ENCODE data around the gene TOMM22.
"Not testable (repeated sequence)": the region's sequence is repeated elsewhere in the genome, so short reads cannot be mapped to it uniquely, and the experiment has no call there.

TOMM22 gene

DNA sequence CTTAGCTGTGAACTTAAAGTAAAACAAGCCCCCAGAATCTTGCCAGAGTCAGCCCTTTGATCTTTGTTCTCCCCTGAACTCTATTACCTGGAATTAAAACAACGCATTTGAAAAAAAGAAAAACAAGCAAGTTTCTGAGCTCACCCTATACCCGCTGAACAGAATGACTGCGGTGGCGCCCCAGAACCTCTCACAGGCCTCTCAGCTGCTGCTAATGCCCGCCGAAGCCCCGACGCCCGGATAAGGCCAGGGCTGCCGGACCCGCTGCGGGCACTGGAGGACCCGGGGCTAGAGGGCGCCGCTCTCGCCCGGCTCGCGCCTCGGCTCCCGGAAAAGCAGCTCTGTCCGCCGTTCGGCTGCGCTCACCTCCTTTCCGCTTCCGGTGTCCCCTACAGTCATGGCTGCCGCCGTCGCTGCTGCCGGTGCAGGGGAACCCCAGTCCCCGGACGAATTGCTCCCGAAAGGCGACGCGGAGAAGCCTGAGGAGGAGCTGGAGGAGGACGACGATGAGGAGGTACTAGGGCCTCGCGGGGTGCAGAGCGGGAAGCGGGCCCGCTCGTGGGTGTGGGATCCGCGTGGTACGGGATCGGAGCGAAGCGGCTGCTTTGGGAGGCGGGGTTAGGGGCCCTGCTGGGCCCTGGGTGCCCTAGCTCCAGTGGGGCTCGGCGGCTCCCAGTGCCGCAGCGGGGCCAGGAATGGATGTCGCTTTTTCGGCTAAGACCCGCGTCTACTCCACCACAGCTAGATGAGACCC lies at the start of gene TOMM22:
TOMM22 (plus strand) TSS at position 376 of the 754 bp plus-strand sequence; CDS start at position 398, 22 bp downstream.
- DNase-seq (ENCODE audit: low read depth in 2 of 2): peak; percentile 79 to 82

DNA sequence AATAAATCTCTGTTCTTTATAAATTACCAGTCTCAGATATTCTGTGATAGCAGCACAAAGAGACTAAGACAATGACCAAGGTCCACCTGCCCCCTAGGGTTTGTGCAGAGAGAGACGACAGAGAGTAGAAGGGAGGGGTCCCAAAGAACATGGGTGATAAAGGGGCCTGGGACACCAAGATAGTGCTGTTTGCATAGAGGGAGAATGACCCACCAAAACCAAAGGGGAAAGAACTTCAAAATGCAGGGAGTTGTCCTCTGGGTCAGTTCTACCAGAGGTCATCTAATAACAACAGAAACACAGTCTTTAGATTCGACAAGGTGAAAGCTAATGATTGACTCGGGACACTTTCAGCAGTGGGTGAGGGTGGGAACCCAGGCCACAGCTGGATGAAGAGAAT lies 49.2 kb upstream of the TOMM22 start:
- DNase-seq (ENCODE audit: low read depth in 2 of 2): no peak

DNA sequence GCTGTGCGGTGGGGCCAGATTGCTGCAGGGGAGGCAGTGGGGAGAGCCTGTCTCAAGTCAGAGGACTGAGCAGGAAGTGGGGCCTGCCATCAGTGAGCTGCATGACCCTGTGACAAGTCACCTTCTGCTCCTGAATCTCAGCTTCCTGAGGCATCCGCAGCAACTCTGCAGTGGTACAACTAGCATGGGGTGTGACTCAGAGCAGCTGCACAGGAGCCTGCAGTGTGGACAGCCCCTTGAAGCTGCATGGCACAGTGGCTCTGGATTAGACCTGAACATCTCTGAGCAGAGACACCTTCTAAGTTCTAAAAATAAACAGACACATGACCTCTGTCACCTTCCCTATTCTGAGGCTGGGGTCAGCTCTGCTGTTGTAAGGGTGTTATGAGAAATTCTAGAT lies 43.5 kb upstream of the TOMM22 start:
- DNase-seq (ENCODE audit: low read depth in 2 of 2): no peak

DNA sequence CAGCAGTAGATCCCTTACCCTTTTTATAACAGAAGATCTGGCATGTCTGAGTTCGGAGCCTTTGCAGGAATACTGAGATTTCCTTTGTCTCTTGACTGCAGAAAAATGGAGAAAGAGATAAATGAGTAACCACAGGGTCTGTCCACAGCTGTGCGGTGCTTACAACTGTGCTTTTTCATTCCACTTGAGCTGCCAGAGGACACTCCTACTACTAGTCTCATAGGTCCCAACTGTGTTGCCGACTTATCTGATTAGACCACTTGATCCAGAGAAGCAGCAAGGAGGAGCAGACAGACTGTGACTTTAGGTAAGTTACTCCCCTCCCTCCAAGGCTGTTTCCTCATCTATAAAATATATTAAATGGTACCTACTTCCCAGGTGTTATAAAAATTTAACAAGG lies 43.0 kb upstream of the TOMM22 start:
- DNase-seq (ENCODE audit: low read depth in 2 of 2): no peak

DNA sequence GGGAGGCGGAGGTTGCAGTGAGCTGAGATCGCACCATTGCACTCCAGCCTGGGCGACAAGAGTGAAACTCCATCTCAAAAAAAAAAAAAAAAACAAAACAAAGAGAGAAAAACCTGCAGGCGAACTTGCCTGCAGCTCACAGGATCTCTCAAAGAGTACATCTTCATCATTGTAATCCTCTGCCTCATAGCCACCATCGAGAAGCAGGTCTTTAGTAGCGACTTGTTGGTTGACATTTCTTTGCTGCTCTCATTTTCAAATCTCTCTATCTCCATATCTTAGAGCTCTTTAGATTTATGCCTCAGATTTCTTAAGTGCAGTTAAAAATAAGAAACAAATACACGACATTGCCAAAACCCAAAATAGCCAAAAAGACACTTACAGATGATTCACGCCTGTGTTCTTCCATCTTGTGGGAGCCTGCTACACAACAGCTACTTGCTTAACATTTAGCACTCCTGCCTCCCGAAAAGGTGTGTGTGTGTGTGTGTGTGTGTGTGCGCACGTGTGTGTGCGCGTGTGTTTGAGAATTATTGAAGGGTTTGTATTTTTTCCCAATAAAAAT lies 40.2 kb upstream of the TOMM22 start:
- DNase-seq (ENCODE audit: low read depth in 2 of 2): no peak

DNA sequence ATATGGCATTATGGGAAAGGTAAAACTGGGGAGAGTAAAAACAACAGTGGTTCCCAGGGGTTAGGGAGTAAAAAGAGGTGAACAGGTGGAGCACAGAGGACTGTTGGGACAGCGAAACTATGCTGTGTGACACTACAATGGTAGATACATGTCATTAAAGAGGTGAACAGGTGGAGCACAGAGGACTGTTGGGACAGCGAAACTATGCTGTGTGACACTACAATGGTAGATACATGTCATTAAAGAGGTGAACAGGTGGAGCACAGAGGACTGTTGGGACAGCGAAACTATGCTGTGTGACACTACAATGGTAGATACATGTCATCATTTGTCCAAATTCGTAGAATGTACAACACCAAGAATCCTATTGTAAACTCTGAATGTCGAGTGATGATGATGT lies 37.5 kb upstream of the TOMM22 start:
- not testable (repeated sequence) for DNase-seq (ENCODE audit: low read depth in 2 of 2)

DNA sequence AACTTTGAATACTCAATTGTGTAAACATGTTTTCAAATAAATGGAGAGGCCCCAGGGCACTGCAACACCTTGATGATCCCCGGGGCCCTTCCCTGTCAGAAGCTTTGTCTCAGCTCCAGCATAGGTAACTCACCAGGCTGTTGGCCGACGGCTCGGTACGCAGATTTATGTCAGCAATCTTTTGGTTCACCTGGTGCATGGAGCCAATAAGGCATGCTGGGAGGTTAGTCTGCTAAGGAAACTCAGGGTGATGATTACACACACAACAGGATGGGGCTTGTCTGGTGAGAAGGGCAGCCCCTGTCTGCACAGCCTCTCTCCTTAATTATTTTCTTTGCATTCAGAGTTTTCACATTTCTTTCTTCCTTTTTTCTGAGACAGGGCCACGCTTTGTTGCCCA lies 36.3 kb upstream of the TOMM22 start:
- no peak for DNase-seq (ENCODE audit: low read depth in 2 of 2)

DNA sequence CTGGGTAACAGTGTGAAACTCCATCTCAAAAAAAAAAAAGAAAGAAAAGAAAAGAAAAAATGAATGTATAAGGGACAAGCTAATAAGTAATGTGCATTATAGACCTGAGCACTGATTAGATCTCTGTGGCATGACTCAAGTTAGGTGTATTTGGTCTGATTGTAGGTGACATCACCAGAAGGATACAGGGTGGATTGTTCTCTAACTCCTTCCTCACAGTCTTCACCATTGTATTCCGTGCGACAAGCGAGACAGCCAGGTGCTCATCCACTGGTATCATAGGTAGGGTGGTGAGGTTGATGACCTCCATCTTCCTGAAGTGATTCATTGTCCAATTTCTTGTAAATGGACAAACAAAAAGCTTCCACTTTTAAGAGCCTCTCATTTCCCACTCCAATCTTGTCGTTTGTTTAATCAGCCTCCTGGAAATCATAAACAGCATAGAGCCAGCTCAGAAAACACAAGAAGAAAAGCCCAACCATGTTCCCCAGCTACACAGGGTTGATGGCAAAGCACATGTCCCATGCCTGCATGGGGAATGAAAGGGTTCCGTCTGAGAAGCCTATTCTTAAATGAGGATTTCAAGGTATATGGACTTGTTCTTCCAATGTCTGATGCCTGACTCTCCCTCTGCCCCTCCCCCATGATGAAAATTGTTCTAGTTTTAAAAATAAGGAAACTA lies 31.8 kb upstream of the TOMM22 start:
- DNase-seq (ENCODE audit: low read depth in 2 of 2): no peak

DNA sequence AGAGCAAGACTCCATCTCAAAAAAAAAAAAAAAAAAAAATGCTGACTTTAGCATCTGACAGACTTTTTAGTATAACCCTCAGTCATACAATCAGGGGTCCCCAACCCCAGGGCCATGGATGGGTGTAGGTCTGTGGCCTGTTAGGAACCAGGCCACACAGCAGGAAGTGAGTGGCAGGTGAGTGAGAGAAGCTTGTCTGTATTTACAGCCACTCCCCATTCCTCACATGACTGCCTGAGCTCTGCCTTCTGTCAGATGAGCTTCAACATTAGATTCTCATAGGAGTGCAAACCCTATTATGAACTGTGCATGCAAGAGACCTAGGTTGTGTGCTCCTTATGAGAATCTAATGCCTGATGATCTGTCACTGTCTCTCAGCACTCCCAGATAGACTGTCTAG lies 28.9 kb upstream of the TOMM22 start:
- no peak for DNase-seq (ENCODE audit: low read depth in 2 of 2)

DNA sequence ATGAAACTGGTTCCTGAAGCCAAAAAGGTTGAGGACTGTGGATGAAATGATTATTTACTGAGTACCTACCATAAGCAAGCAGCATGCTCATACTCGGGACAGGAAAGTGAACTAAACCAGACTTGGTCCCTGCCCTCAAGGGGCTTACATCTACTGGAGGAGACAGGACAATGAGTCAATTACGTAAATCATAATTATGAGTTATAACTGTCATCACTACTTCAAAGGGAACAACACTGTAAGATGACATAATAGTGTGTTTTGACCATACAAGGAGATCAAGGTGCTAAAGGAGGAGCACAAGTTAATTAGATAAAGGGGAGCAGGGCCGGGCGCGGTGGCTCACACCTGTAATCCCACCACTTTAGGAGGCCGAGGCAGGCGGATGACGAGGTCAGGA lies 28.0 kb upstream of the TOMM22 start:
- DNase-seq (ENCODE audit: low read depth in 2 of 2): no peak

DNA sequence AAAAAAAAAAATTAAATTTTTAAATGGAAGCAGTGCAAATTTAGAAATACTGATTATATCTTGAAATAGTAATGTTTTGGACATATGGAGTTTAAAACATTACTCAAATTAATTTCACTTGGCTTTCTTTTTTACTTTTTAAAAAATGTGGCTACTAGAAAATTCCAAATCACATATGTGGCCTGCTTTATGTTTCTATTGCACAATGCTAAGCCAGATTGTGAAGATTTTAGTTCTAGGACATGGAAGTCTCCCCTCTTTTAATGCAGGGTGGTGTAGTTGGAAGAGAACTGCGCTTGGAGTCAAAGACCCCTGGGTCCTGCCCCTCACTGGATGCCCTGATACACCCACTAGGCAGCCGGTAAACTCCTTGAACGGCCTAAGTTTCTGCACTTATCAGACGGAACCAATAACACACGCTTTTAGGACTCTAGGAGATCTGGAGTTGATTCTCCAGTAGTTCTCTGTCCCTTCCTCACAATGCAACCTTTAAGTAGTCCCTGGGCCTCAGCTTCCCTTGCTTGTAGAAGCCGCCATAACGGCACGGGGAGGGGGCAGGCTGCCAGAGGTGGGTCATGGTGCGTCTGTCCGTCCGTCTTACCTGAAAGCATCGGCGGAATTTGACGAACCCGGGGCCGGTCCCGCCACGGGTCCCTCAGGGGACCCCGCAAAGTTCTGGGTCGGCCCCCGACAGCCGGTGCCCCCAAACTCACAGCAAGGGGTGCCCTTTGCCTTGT lies 26.1 kb upstream of the TOMM22 start:
- DNase-seq (ENCODE audit: low read depth in 2 of 2): no peak

DNA sequence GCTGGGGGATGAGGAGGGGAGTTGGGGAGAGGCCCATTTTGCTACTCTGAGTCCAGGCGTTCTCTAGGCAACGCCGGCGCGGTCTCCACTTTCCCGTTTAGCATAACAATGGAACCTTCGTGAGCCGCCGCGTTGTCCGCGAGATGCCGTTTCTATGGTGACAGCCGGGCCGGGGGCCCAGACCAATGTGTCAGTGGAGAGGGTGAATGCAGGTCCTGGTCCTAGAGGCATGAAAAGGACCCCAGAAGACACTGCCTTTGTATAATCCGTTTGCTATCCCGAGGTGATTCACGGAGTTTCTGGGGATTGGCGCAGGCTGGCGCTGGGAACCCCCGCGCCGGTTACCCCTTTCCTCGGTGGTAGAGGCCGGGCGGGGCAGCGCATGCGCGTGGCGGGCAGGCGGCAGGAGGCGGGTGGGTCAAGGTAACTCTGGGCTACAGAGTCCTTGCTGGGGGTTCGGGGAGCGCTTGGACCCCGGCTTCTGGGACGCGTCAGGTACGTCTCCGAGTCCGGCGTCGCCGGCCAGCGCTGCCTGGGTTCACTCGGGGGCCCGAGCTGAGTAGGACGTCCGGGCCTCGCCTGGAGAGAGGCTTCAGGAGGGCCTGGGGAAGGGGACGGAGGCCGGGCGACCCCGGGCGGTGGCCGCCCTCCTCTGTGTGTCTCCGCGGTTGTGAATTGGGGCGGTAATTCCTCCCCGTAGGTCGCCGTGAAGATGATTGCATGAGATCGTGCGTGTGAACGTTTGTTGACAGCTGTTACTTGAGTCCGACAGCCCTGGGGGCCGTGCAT lies 25.3 kb upstream of the TOMM22 start, which contains the start of the genes CBY1 and FAM227A:
CBY1 (plus strand) TSS at position 383 of the 789 bp plus-strand sequence. CDS start 11,417 bp downstream, outside the sequence.
FAM227A (minus strand) TSS at position 137 of the 789 bp plus-strand sequence. CDS start 6,224 bp downstream, outside the sequence.
- DNase-seq (ENCODE audit: low read depth in 2 of 2): peak; percentile 72 to 77

DNA sequence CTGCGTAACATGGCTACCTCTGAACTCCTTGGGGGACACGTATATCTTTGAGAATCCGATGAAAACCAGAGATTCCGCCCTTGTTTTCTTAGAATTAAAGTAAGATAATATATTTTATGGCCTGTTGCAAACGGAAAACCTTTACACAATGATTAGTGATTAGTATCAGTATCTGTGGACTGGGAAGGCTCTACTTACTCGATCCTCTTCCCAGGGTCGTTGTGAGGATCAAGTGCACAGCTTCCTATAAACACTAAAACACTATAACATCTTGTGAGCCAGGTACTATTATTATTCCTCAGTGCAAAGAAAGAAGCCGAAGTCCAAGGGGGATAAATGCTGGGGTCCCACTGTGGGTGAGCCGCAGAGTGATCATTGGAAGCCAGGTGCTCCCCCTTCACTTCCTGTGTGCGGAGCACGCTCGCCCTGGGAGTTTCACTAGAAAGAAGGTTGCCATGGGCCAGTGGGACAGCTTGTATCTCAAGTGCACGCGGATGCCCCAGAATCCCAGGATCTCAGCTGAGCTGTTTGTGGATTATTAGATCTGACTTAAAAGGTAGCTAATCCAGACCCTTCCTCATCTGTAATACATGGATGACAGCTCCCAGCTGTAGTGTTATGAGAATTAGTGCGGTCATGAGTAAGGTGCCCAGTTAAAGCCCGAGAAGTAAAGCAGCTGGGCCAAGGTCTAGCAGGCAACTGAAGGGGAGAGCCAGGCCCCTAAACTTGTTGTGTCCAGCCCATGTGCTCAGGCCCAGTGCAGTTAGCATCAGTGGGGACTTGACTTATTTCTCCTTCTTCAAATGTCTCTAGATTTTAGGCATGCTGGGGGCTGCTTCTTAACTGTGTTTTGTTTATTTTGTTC lies 24.5 kb upstream of the TOMM22 start:
- DNase-seq (ENCODE audit: low read depth in 2 of 2): peak; percentile 24 to 34

DNA sequence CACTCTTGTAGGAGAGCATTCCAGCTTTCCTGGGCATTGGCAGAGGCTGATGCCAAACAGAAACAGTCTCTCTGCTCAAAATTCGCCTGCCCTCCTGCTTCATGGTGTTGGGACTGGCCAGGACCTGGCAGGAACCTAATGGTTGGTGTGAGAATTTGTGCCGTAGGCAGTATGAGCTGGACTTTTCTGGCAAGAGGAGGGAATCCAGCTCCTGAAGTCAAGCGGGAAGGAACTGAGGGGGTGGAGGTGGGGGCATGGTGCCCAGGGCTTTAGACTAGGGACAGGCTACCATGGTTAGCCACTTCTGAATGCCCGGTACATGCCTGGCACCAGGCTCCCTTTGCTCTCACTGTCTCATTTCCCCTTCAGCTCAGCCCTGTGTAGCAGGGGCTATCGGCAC lies 6.9 kb upstream of the TOMM22 start:
- no peak for DNase-seq (ENCODE audit: low read depth in 2 of 2)

DNA sequence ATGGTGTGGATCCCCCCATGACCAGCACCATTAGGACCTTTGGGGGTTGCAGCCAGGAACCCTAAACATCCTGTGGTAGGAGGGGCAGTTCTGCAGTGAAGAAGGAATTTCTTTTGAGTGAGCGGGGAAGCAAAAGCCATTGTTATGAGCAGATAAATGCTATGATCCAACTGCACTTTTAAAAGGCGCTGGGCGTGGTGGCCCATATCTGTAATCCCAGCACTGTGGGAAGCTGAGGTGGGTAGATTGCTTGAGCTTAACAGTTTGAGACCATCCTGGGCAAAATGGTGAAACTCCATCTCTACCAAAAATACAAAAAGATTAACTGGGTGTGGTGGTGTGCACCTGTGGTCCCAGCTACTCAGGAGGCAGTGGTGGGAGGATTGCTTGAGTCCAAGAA lies 5.9 kb upstream of the TOMM22 start:
- no peak for DNase-seq (ENCODE audit: low read depth in 2 of 2)

DNA sequence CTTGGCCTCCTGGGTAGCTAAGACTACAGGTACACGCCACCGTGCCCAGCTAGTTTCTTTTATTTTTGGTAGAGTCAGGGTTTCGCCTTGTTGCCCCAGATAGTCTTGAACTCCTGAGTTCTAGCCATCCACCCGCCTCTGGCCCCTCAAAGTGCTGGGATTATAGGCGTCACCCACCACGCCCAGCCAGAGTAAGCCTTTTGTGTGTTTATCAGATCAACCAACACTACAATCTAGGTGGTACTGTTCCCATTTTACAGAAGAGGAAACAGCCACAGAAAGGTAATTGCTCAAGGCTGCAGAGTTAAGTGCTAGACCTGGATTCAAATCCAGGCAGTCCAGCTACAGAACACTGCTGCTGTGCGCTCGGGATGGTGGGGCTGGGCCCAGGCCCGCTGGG lies 3.1 kb downstream of the TOMM22 start:
- DNase-seq (ENCODE audit: low read depth in 2 of 2): no peak

DNA sequence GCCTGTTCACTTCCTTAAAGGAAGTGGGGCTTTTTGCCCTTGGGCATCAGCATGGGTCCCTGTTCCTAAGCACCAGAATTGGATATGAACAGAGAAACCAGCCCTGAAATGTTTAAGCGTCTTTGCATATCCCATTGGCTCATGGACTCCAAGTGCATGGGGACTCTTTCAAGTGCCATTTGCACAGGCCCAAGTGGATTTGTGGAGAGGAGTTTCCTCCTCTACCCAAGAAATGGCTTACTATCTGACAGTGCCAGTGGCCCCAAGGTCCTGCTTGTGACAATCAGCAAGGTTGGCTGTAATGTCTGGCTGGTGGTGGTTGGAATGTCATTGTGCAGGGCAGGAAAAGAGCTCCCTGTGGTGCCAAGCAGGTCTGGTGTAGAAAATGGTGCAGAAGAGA lies 4.0 kb downstream of the TOMM22 start:
- DNase-seq (ENCODE audit: low read depth in 2 of 2): no peak

DNA sequence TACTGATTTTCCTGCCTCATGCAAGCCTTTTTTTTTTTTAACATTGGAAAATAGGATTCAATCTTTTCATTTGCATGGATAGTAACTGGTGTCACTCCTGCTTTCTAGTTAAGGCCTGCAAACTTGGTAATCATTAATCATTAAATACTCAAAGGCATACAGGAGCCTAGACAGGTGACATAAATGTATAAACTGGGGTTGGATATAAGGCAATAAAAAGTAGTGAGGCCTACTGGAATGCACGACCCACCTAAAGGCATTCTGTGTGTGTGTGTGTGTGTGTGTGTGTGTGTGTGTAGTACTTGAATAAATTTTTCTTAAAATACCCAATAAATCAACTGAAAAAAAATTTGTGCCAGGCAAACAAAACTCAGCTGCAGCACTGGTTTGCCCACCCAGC lies 7.9 kb downstream of the TOMM22 start:
- no peak for DNase-seq (ENCODE audit: low read depth in 2 of 2)

DNA sequence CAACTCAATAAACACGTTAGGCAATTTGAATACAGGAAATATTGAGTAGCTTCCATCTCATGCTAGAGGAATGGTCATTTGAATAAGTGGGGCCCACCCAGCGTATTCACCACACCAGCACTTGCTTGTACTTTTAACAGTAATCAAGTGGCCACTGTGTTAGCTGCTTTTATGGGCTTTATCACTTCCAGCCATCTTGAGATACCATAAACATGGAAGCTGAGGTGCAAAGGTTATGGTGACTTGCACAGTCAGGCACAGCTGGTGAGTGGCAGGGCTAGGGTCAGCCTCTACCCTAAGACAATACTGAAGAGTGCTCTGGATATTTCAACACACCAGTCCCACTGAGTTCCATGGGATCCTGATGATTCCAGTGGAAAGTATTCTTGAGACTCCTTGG lies 12.3 kb downstream of the TOMM22 start:
- DNase-seq (ENCODE audit: low read depth in 2 of 2): no peak

DNA sequence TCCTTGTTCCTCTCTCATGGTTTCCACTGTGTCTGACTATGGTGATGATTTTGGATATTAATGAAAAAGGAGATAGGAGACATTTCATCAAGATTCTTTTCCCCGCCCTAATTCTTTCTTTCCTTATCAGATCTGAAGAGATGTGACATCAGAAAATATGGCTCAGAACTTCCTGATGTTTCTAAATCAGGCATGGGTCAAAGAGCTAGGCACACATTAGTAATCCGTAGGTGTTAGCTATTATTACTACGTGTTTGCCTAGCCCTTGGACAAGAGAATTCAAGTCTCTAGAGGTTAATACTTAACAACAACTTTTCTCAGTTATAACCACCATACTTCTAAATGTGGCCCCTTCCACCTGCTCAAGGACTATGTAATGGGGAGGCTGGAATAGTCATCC lies 13.2 kb downstream of the TOMM22 start:
- DNase-seq (ENCODE audit: low read depth in 2 of 2): no peak

Measured in stimulated activated CD8-positive, alpha-beta memory T cell treated with anti-CD3 and anti-CD28 coated beads, Interleukin-2, amount 100 ng/mL, for 48 hours (primary cell).